GM19025 (cell line): Measurements from ENCODE around the gene TBL1X.
A peak's percentile ranks its signal among the peaks of the same experiment; 100 is the strongest.

ENCODE experiments used
- ATAC-seq: cut with Tn5 transposase; IDR thresholded peaks from one replicate; pipeline ENCODE4 v1.9.1; 2021; ENCODE audit warnings: mild to moderate bottlenecking, low read depth, moderate library complexity; ENCODE audit not compliant: unreplicated experiment

The TBL1X gene

GRCh38 chrX:9576059-9576458 is 111.2 kb downstream of the TBL1X start:
- ATAC-seq, result no peak

- ATAC-seq, result no peak
Observed at GRCh38 chrX:9577555-9577954, 112.7 kb downstream of the TBL1X start.

- no peak for ATAC-seq
Observed at GRCh38 chrX:9578083-9578779, 113.4 kb downstream of the TBL1X start.

- no peak for ATAC-seq
Observed at GRCh38 chrX:9581771-9582385, 117.0 kb downstream of the TBL1X start.

GRCh38 chrX:9582956-9583355 is 118.1 kb downstream of the TBL1X start:
- ATAC-seq, result no peak

GRCh38 chrX:9586992-9587392 is 122.1 kb downstream of the TBL1X start:
- ATAC-seq, result no peak

GRCh38 chrX:9587642-9588041 is 122.8 kb downstream of the TBL1X start:
- ATAC-seq, result no peak

- no peak for ATAC-seq
Observed at GRCh38 chrX:9591496-9591895, 126.6 kb downstream of the TBL1X start.

- no peak for ATAC-seq
Observed at GRCh38 chrX:9593756-9594155, 128.9 kb downstream of the TBL1X start.

GRCh38 chrX:9595174-9595573 is 130.3 kb downstream of the TBL1X start:
- ATAC-seq, result no peak

GRCh38 chrX:9596837-9597236 is 132.0 kb downstream of the TBL1X start:
- no peak for ATAC-seq

- no peak for ATAC-seq
Observed at GRCh38 chrX:9597361-9598035, 132.6 kb downstream of the TBL1X start.

- ATAC-seq, result no peak
Observed at GRCh38 chrX:9598344-9598743, 133.5 kb downstream of the TBL1X start.

- ATAC-seq, result no peak
Observed at GRCh38 chrX:9604111-9604907, 139.5 kb downstream of the TBL1X start.

- no peak for ATAC-seq
Observed at GRCh38 chrX:9604908-9605306, 140.0 kb downstream of the TBL1X start.

- ATAC-seq, result no peak
Observed at GRCh38 chrX:9605484-9605883, 140.6 kb downstream of the TBL1X start.

GRCh38 chrX:9606971-9607370 is 142.1 kb downstream of the TBL1X start:
- no peak for ATAC-seq

- ATAC-seq, result no peak
Observed at GRCh38 chrX:9609499-9609898, 144.6 kb downstream of the TBL1X start.

GRCh38 chrX:9609987-9610386 is 145.1 kb downstream of the TBL1X start:
- ATAC-seq, result no peak

GRCh38 chrX:9610771-9611392 is 146.0 kb downstream of the TBL1X start:
- peak; percentile 49 for ATAC-seq
